ENCODE measurements around the gene SMYD4.
"Not testable (repeated sequence)": the region's sequence is repeated elsewhere in the genome, so short reads cannot be mapped to it uniquely, and the experiment has no call there.

SMYD4 gene

DNA sequence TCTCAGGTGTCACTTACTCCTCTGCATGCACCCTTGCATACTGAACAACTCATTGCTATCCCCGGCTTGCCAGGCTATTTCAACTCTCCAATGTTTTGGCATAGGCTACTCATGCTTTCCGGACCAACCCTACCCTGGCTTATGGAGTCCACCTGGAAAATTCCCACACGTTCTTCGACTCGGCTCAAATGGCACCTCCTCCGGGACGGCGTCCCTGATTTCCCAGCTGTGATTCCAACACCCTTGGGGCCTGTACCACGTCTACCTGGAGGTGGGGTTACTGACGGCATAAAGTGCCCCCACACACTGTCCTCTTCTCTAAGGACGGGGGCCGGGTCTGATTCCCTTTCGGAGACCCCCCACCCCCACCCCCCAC lies 498 bp downstream of the SMYD4 start:
- DNase-seq: peak; percentile 11

DNA sequence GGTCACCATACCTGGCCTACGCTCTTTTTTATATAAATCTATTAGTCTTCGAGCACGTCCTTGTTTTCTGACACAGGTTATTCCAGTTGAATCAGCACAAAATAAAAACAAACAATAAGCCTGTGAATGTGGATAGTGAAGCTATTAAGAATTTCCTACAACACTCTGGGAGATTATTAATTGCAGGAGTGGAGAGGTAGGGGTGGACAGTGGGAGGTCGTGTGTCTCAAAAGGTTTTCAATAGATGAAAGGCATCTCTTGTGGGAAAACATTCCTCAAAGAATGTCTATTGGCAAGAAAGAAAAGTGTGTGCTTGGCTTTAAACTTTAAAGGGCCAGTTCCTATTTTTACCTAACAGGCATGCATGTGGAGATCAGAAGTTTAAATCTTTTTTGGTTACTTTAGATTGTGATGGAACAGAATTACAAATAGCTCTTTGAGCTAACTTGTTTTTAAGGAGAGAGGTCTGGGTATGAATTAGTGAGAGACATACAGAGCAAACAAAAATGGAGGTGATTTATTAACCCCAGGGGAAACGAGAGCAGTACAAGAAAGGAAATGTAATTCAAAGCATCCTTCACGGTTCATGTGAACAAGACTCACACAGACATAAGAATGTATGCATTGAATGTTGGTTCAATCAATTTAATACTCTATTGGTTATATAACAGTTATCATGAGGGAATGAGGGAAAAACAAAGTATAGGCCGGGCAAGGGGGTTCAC lies 9.0 kb downstream of the SMYD4 start:
- no peak for DNase-seq

- no peak for DNase-seq
Observed at GRCh38 chr17:1813088-1813487, 16.6 kb downstream of the SMYD4 start.

DNA sequence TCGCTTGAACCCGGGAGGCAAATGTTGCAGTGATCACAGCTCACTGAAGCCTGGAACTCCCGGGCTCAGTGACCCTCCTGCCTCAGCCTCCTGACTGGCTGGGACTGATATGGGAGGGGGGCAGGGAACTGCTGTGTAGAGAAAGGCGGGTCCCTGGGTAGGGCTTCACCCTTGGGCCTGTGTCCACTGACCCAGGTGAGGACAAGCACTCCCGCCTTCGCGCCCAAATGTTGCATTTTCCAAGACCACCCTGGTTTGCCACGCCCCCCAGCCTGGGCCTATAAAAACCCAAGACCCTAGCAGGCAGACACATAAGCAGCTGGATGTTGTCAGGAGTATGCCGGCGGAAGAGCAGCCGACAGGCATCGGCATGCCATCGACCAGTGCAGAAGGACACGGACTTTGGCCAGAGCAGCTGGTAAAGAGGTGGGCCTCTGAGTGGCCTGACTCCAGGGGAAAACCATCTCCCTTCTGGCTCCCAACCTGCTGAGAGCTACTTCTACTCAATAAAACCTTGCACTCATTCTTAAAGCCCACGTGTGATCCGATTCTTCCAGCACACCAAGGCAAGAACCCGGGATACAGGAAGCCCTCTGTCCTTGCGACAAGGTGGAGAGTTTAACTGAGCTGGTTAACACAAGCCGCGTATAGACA lies 19.1 kb downstream of the SMYD4 start:
- DNase-seq: no peak

- not testable (repeated sequence) for DNase-seq
Observed at GRCh38 chr17:1809815-1810214, 19.9 kb downstream of the SMYD4 start.

DNA sequence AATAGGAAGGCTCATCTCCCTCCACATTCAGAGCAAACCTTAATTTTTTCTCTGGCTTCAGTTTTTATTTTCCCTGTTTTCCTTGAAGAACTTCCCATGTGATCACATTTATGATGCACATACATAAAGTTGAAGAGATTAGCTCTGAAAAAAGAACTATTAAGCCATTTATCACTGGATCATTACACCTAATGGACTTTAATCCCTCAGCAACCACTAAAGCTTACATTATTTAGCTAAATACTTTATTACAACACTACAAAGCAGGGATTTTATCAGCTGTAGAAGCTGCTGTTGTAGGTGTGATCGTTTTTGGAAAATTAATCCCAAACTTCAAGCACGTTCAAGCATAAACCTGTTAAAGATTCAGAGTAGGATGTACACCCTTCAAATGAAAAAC lies 21.1 kb downstream of the SMYD4 start:
- DNase-seq: no peak

GRCh38 chr17:1807890-1808289 lies 21.8 kb downstream of the SMYD4 start:
- DNase-seq: no peak

DNA sequence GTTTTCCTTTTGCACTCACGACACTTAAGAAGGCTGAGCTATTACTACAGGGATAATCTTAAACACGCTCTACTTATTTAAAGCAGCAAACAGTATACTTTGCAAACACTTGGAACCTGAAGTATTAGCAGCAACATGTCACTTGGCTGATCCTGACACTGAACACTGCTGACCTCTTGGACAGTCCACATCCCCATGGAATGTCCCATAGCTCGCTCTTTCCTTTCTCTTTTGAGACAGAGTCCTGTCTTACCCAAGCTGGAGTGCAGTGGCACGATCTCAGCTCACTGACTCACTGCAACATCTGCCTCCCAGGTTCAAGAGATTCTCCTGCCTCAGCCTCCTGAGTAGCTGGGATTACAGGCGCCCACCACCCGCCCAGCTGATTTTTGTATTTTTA lies 26.4 kb downstream of the SMYD4 start:
- DNase-seq: no peak

DNA sequence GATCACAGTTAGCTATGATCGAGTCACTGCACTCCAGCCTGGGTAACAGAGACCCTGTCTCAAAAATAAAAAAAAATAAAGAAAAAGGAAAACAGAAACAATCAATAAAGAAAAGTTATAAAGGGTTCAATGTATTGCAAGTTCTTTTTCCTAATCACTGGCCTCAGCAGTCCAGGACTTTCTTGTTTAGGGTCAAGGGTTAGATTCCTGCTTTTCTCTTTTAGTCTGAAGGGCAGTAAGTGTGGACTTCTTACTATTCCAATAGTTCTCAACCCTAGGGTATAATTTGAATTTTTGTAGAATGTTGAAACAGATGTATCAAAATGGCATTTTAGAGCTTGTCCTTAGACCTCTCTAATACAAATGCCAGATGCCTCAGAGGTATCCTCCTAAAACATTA lies 27.3 kb downstream of the SMYD4 start:
- DNase-seq: no peak

DNA sequence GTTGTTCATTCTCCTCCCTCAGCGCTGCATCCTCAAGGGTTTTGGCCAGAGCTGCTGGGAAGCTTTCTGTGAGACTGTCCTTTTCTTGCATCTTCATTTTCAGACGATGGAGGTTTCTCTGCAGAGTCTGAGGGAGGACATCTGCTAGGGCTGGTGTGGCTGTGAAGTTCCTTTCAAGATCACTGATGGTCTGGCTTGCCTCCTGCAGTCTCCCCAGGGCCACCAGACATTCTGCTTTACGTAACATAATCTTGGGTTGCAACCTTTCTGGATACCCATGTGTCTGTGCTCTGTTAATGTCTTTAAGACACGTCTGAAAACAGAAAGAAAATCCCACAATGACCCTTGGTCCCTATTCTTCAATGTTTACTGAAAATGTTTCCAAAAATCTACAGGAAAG lies 29.0 kb downstream of the SMYD4 start:
- DNase-seq: no peak

DNA sequence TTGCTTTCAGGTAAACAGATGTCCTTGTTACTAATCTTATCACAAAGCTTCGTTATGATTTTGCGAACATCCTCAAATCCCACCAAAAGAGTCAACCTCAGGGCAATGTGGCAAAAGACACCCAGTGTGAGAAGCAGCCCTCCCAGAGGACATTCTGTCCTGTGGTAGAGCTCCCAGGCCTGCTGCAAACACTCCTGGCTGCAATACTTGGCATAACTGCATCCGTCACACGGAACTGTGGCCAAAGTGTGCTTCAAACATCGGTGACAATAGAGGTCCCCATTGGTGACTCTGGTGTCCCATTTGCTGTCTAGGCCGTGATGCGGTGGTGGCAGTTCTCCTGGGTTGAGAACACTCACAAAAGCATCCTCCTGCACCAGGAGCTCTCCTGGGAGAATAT lies 29.5 kb downstream of the SMYD4 start:
- DNase-seq: no peak

- DNase-seq: not testable (repeated sequence)
Observed at GRCh38 chr17:1797846-1798245, 31.9 kb downstream of the SMYD4 start.

- no peak for DNase-seq
Observed at GRCh38 chr17:1797323-1797722, 32.4 kb downstream of the SMYD4 start.

GRCh38 chr17:1796800-1797199 lies 32.9 kb downstream of the SMYD4 start:
- DNase-seq: no peak

GRCh38 chr17:1793447-1793806 lies 36.3 kb downstream of the SMYD4 start:
- DNase-seq: no peak

DNA sequence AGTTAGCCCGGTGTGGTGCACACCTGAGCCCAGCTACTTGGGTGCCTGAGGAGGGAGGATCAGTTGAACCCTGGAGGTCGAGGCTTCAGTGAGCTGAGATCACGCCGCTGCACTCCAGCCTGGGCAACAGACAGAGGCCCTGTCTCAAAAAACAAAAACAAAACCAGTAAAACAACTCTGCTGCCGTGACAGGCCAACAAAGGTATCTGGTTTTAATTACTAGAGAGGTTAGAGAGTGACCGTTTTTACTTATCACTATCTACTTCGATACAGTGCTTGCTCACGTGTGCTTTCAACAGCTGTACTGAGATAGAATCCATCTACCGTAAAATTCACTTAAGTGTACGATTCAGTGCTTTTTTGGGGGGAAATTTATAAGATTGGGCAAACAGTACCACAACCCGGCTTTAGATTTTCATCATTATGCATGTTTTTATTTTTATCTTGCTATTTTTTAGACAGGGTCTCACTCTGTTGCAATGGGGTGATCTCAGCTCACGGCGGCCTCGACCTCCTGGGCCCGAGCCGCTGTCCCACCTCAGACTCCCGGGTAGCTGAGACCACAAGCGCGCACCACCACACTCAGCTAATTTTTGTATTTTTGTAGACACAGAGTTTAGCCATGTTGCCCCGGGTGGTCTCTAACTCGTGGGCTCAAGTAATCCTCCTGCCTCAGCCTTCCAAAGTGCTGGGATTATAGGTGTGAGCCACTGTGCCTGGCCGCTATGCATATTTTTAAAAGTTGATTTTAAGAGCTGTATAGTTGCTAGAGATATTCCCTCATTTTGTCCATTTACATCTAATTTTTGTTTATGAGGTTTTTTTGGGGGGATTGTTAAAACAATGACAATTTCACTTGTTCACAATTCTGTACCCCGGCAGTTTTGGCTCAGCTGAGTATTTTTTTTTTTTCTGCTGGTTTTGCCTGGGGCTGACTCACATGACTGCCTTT lies 36.9 kb downstream of the SMYD4 start:
- no peak for DNase-seq

DNA sequence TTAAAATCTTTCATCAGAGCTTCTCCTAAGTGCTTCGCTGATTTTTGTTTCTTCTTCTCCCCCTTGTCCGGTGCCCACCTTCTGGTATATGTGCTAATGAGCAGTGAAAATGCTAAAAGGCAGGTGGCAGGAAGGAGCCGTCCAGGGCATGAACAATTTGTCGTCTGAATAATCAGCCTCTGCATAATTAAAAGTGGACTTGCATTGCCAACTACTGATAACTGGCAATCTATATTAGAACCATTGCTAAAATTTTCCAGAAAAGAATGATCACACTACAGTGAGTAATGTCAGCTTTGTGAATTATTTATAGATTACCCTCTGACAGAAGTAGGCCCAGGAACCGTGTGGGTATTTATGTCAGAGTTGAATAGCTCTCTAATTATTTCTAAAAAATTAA lies 39.8 kb downstream of the SMYD4 start:
- DNase-seq: no peak

DNA sequence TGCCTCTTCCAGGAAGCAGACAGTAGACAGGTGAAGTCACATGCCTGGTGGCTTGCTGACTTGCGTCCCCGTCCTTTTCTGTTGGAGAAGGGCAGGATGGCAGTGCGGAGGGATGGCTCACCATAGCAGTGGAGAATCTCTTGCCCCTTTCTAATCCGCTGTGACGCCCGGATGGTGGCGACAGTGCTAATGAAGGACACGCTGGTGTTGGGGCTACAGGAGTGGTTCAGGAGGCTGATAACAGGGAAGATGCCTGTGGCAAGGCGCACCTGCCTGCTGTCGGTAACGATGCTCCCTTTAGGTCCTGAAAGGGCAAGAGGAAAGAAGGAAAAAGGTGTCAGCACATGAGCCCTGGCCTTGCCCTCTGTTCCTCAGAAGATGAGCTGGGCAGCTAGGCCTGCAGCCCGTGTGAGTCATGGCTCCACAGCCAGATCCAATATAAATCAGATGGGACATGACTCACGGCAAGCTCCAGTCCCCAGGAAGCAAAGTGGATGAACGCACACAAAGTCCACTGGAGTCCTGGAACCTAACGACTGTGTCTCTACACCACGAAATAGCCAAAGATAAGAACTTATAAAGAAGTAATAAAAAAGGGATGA lies 42.3 kb downstream of the SMYD4 start:
- no peak for DNase-seq

- DNase-seq: no peak
Observed at GRCh38 chr17:1786708-1787107, 43.0 kb downstream of the SMYD4 start.

GRCh38 chr17:1785930-1786329 lies 43.8 kb downstream of the SMYD4 start:
- DNase-seq: no peak

DNA sequence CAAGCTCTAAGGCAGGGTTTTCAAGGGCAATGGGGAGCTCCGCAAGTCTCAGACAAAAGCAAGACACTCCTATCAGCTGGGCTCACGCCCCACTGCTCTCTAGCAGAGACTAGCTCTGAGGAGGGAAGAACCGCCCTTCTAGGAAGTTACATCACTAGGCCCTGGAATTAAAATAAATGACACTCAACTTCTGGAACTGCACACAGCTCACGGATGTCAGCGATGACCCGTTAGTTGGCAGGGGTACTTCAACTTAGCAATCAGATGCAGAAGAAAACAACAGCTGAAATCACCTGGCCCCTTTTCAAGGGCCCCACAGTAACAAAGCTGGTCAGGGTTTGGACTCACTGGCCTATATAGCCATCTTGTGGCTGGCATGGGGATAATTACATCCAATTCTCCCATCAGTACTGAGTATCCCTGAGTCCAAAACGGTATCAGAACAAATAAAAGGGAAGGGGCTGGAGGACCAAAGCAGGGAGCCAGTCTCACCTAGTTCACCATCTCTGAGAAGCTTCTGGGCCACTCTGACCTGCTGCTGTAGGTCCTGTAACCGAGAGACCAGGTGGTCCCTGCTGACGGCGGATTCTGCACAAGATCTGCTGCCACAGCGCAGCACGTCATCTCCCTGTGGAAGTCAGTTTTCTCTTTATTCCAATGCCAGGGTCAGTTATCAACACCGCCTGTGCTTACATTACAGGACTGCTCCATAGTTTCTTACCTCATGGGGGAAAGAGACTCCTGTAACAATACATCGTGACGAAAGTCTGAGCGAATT lies 45.7 kb downstream of the SMYD4 start:
- DNase-seq: no peak

- DNase-seq: no peak
Observed at GRCh38 chr17:1783271-1783670, 46.4 kb downstream of the SMYD4 start.

- no peak for DNase-seq
Observed at GRCh38 chr17:1782171-1782567, 47.5 kb downstream of the SMYD4 start.
